Natural killer cell (primary cell): Measurements from ENCODE around the gene SLC30A1. TPM values are rescaled to one million over a fixed set of nuclear protein-coding genes. Genes with fewer than 3 reads are reported as not detected.

Source experiments
- ATAC-seq, 3 donors: fragments of 150-1000 bp in 2 of 3; fragments of 200-7000 bp in 1 of 3; cut with Tn5 transposase; 1 replicate in 1 of 3; 2 replicates in 2 of 3; pipeline ENCODE4 v1.10.0; 2021; ENCODE audit warnings: mild to moderate bottlenecking in 2 of 3, moderate library complexity in 2 of 3
- DNase-seq, 2 donors: peaks; one replicate each; pipeline versions ENCODE4 v3.0.0 to v3.0.0-alpha.2; 2013 to 2021; ENCODE audit warnings: mixed read lengths in 1 of 2
- H3K27ac ChIP-seq: one replicate; pipeline ENCODE4 v1.5.1; 2013; ENCODE audit warnings: mild to moderate bottlenecking, low read length
- H3K27me3 ChIP-seq: one replicate; pipeline ENCODE4 v1.6.1; 2013; ENCODE audit warnings: low read length; ENCODE audit not compliant: control insufficient read depth, insufficient read depth
- H3K36me3 ChIP-seq: one replicate; pipeline ENCODE4 v1.6.1; 2013; ENCODE audit warnings: low read length; ENCODE audit not compliant: control insufficient read depth, insufficient read depth
- H3K4me1 ChIP-seq: one replicate; pipeline ENCODE4 v1.6.1; 2013; ENCODE audit warnings: low read length; ENCODE audit not compliant: control insufficient read depth, insufficient read depth
- H3K4me3 ChIP-seq: one replicate; pipeline ENCODE4 v1.5.1; 2013; ENCODE audit warnings: low read length
- H3K9me3 ChIP-seq: one replicate; pipeline ENCODE4 v1.6.1; 2013; ENCODE audit warnings: low read length; ENCODE audit not compliant: control insufficient read depth, insufficient read depth
- H3K27ac Mint-ChIP-seq, 2 donors: one replicate each; pipeline ENCODE4 v1.8.0; 2022; ENCODE audit warnings: mild to moderate bottlenecking in 2 of 2, mixed read lengths in 2 of 2, moderate library complexity in 1 of 2
- H3K27me3 Mint-ChIP-seq, 2 donors: one replicate each; pipeline ENCODE4 v1.8.0; 2022; ENCODE audit warnings: low read depth in 2 of 2, mixed read lengths in 2 of 2
- H3K36me3 Mint-ChIP-seq: one replicate; pipeline ENCODE4 v1.8.0; 2022; ENCODE audit warnings: mixed read lengths
- H3K4me1 Mint-ChIP-seq, 2 donors: one replicate each; pipeline ENCODE4 v1.8.0; 2022; ENCODE audit warnings: mixed read lengths in 2 of 2
- H3K4me3 Mint-ChIP-seq: one replicate; pipeline ENCODE4 v1.8.0; 2022; ENCODE audit warnings: mild to moderate bottlenecking, moderate library complexity, mixed read lengths
- H3K9me3 Mint-ChIP-seq, 2 donors: one replicate each; pipeline ENCODE4 v1.8.0; 2022; ENCODE audit warnings: mixed read lengths in 2 of 2
- WGBS: methylation state at CpG from one replicate; pipeline ENCODE4 v1.1.7; 2013; ENCODE audit warnings: missing lambda C conversion rate; ENCODE audit not compliant: insufficient coverage; 5-methylcytosine and 5-hydroxymethylcytosine counted together
- intact Hi-C: fragments of 100-400 bp; cut with micrococcal nuclease; formaldehyde crosslinking; loops from one replicate; pipeline ENCODE4 v1.14.2; 2022
- total RNA-seq, 4 donors: library from RNA; stranded (reverse); fragments of 120-200 nt in 1 of 4; gene quantifications; one replicate each; pipeline versions ENCODE4 v1.2.3 to v1.2.4, GENCODE V29; 2013 to 2022
- TF ChIP-seq, protein P1 (sequence below): fragments of 200-600 bp; IDR thresholded peaks from one replicate; pipeline ENCODE4 v1.8.0; 2022; ENCODE audit warnings: antibody characterized with exemption

SLC30A1 gene
- total RNA-seq, 3 donors from 2014 or later (not counting 1 experiment from before 2014, with no cell fraction given): 8.4 to 16.0 (median 12.1) TPM

DNA sequence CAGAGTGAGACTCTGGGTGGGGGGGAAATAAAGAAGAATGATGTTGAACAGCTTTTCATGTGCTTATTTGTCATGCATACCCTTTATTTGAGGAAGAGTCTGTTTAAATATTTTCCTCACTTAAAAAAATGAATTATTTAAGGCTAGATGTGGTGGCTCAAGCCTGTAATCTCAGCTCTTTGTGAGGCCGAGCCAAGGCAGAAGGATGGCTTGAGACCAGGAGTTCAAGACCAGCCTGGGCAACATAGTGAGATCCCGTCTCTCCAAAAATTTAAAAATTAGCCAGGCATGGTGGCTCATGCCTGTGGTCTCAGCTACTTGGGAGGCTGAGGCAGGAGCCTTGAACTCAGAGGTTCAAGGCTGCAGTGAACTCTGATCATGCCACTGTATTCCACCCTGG, 25.4 kb downstream of the SLC30A1 start:
- Histone ChIP-seq H3K36me3 (no peaks in the 10 kb centered on the region), H3K4me3 (no peak overlapping the region), H3K27me3 (no peaks in the 10 kb centered on the region), H3K9me3 (no peaks in the 10 kb centered on the region), H3K4me1 (no peaks in the 10 kb centered on the region), H3K27ac (no peak overlapping the region)
- WGBS: 50% methylated on average over 2 of the region's 2 CpGs
- ATAC-seq (no peak), DNase-seq (no peak)
- intact Hi-C loops: no loop called here
- H3K27me3 Mint-ChIP-seq: peaks cover 3 to 14% of the 10 kb centered on the region in 2 donors
- TF ChIP-seq, protein P1, sequence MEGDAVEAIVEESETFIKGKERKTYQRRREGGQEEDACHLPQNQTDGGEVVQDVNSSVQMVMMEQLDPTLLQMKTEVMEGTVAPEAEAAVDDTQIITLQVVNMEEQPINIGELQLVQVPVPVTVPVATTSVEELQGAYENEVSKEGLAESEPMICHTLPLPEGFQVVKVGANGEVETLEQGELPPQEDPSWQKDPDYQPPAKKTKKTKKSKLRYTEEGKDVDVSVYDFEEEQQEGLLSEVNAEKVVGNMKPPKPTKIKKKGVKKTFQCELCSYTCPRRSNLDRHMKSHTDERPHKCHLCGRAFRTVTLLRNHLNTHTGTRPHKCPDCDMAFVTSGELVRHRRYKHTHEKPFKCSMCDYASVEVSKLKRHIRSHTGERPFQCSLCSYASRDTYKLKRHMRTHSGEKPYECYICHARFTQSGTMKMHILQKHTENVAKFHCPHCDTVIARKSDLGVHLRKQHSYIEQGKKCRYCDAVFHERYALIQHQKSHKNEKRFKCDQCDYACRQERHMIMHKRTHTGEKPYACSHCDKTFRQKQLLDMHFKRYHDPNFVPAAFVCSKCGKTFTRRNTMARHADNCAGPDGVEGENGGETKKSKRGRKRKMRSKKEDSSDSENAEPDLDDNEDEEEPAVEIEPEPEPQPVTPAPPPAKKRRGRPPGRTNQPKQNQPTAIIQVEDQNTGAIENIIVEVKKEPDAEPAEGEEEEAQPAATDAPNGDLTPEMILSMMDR: no peak
- no peak overlapping the region for H3K4me3 Mint-ChIP-seq
- H3K36me3 Mint-ChIP-seq: no peaks in the 10 kb centered on the region
- H3K27ac Mint-ChIP-seq: no peak overlapping the region
- no peaks in the 10 kb centered on the region for H3K4me1 Mint-ChIP-seq
- H3K9me3 Mint-ChIP-seq: no peaks in the 10 kb centered on the region

DNA sequence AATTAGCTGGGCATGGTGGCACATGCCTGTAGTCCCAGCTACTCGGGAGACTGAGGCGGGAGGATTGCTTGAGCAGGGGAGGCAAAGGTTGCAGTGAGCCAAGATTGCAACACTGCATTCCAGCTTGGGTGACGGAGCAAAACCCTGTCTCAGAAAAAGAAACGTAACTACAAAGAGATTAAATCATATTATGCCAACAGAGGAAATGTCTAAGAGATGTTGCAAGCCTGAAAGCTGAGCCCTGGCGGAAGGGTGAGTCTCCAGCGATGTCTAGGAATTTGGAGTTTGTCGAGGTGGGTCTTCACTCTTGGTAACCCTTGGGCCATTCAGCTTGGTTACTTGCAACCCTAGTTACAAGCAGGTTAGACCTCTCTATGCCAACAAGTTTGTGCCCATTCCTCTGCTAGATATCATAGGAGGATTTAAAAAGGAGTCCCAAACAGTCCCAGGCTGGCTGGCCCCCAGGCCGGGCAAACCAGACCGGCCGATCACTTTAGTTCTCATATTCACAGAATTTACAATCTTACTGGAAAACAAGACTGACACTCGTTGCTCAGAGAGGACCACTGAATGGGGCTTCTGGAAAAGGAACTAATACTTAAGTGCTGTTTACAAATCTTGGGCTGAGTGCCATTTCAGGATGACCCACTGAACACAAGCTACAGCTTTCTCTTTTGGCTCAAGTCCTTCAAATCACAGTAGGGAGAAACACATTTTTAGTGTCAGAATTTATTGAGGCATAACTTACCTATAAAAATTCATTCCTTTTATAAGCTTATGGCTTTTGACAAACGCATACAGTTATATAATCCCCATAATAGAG, 27.1 kb downstream of the SLC30A1 start:
- Histone ChIP-seq H3K4me3 (no peak overlapping the region), H3K4me1 (no peaks in the 10 kb centered on the region), H3K9me3 (no peaks in the 10 kb centered on the region), H3K36me3 (no peaks in the 10 kb centered on the region), H3K27me3 (no peaks in the 10 kb centered on the region), H3K27ac (no peak overlapping the region)
- H3K4me1 Mint-ChIP-seq: no peaks in the 10 kb centered on the region
- no peaks in the 10 kb centered on the region for H3K36me3 Mint-ChIP-seq
- H3K9me3 Mint-ChIP-seq: no peaks in the 10 kb centered on the region
- WGBS: 87% methylated on average over 11 of the region's 12 CpGs
- H3K27me3 Mint-ChIP-seq: peaks cover 3 to 14% of the 10 kb centered on the region in 2 donors
- intact Hi-C loops: no loop called here
- H3K27ac Mint-ChIP-seq: no peak overlapping the region
- TF ChIP-seq, protein P1: no peak
- DNase-seq (no peak), ATAC-seq (no peak)
- H3K4me3 Mint-ChIP-seq: no peak overlapping the region

DNA sequence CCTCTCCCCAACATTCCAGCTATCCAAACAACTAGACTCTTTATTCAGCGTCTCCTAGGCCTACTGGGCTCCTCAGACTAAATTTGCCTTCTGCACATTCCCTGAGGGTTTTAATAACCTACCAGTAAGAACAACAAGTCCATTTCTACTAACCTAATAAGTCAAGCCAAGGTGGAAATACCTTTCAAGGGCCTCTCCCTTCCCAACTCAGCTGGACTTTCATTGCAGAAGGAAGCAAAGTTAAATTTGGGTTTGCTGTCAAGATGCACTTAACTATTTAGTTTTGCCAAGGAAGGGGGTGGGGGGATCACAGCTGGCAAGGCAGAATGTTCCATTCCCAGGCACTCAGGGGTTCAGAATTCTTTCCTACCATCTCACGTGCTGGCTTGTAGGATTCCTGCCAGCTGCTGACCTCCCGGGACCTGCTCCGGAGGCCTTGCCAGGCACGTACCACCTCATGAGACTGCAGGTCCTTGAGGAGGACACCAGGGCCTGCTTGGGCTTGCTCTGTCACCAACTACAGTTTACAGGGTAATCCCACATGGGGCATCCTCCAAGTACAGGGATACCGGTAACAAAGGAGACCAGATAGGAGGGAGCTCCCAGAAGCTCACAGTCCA, 29.8 kb downstream of the SLC30A1 start:
- intact Hi-C loops: no loop called here
- H3K4me1 Mint-ChIP-seq: no peaks in the 10 kb centered on the region
- ATAC-seq (no peak), DNase-seq (no peak)
- no peak overlapping the region for H3K27ac ChIP-seq
- no peak overlapping the region for H3K4me3 ChIP-seq
- 94% methylated on average over 6 of the region's 6 CpGs for WGBS
- no peaks in the 10 kb centered on the region for H3K4me1 ChIP-seq
- TF ChIP-seq, protein P1: no peak
- H3K36me3 Mint-ChIP-seq: no peaks in the 10 kb centered on the region
- peaks cover 4 to 5% of the 10 kb centered on the region in 2 donors for H3K27me3 Mint-ChIP-seq
- H3K27ac Mint-ChIP-seq: no peak overlapping the region
- no peaks in the 10 kb centered on the region for H3K9me3 Mint-ChIP-seq
- H3K36me3 ChIP-seq: no peaks in the 10 kb centered on the region
- no peak overlapping the region for H3K4me3 Mint-ChIP-seq
- H3K9me3 ChIP-seq: no peaks in the 10 kb centered on the region
- H3K27me3 ChIP-seq: no peaks in the 10 kb centered on the region
